B cell (primary cell): Measurements from ENCODE around the gene USP37. TPM values are rescaled to one million over a fixed set of nuclear protein-coding genes. Genes with fewer than 3 reads are reported as not detected.

Experiments used
- ATAC-seq: fragments of 200-7000 bp; cut with Tn5 transposase; one replicate; pipeline ENCODE4 v1.10.0; 2021; ENCODE audit warnings: low read depth, mild to moderate bottlenecking, moderate number of reproducible peaks, moderate library complexity
- CTCF ChIA-PET: fragments of 350-600 bp; sonication (Branson Sonifier 250); formaldehyde crosslinking; loops from one replicate; lab custom pipeline; 2021; ENCODE audit warnings: antibody characterized with exemption, inconsistent platforms; lab: Charles Lee
- POLR2A ChIA-PET: fragments of 350-600 bp; sonication (Branson Sonifier 250); formaldehyde crosslinking; loops from one replicate; lab custom pipeline; 2021; ENCODE audit warnings: antibody characterized with exemption; lab: Charles Lee
- DNase-seq: peaks from one replicate; pipeline ENCODE4 v3.0.0; 2013
- H2AFZ ChIP-seq: 2 replicates; pipeline ENCODE4 v1.6.1; 2012; ENCODE audit warnings: mild to moderate bottlenecking, low read depth, low read length; ENCODE audit not compliant: insufficient read depth, poor library complexity, severe bottlenecking
- H3K27ac ChIP-seq, 2 donors: 1 replicate in 1 of 2; 2 replicates in 1 of 2; pipeline ENCODE4 v1.5.1; 2012 to 2013; ENCODE audit warnings: low read length in 2 of 2, mild to moderate bottlenecking in 2 of 2, moderate library complexity in 1 of 2
- H3K27me3 ChIP-seq, 4 experiments: fragments of 200-600 bp in 1 of 4; sonication (generic) in 1 of 4; replicated peaks in 1 of 4; 1 replicate in 2 of 4; 2 replicates in 2 of 4; pipeline versions ENCODE4 v1.6.1 to v1.7.0; 2013 to 2016; ENCODE audit warnings: low read length in 3 of 4, mild to moderate bottlenecking in 2 of 4, mixed read lengths in 1 of 4, moderate library complexity in 1 of 4; ENCODE audit not compliant: insufficient read depth in 4 of 4, control insufficient read depth in 3 of 4; ENCODE audit errors: control extremely low read depth in 1 of 4
- H3K36me3 ChIP-seq, 2 experiments: replicated peaks in 1 of 2; 1 replicate in 1 of 2; 2 replicates in 1 of 2; pipeline versions ENCODE4 v1.6.1 to v1.7.1; 2013; ENCODE audit warnings: low read length in 1 of 2; ENCODE audit not compliant: insufficient read depth in 2 of 2, control insufficient read depth in 1 of 2; ENCODE audit errors: control extremely low read depth in 1 of 2, extremely low read depth in 1 of 2
- H3K4me1 ChIP-seq, 2 donors: fragments of 200-600 bp in 1 of 2; sonication (generic) in 1 of 2; 1 replicate in 1 of 2; 2 replicates in 1 of 2; pipeline versions ENCODE4 v1.5.1 to v1.6.1; 2013 to 2017; ENCODE audit warnings: low read length in 2 of 2; ENCODE audit not compliant: control insufficient read depth in 2 of 2, insufficient read depth in 2 of 2
- H3K4me2 ChIP-seq: replicated peaks from 2 replicates; pipeline ENCODE3; 2012; ENCODE audit warnings: mild to moderate bottlenecking, low read depth, low read length; ENCODE audit not compliant: poor library complexity, severe bottlenecking
- H3K4me3 ChIP-seq, 5 experiments: fragments of 200-600 bp in 1 of 5; sonication (generic) in 1 of 5; 1 replicate in 3 of 5; 2 replicates in 2 of 5; pipeline versions ENCODE4 v1.5.1 to v1.7.0; 2011 to 2016; ENCODE audit warnings: low read length in 4 of 5, mild to moderate bottlenecking in 4 of 5, low read depth in 2 of 5, control low read depth in 1 of 5, moderate library complexity in 1 of 5; ENCODE audit not compliant: insufficient read depth in 1 of 5; ENCODE audit errors: control extremely low read depth in 1 of 5, extremely low read depth in 1 of 5
- H3K79me2 ChIP-seq: fragments of 200-600 bp; sonication (generic); one replicate; pipeline ENCODE4 v1.6.0; 2016; ENCODE audit warnings: low read length; ENCODE audit not compliant: control insufficient read depth, insufficient read depth
- H3K9ac ChIP-seq: fragments of 200-600 bp; sonication (generic); 2 replicates; pipeline ENCODE4 v1.6.1; 2017; ENCODE audit warnings: mild to moderate bottlenecking, low read length, moderate library complexity
- H3K9me3 ChIP-seq, 3 donors: one replicate each; pipeline versions ENCODE4 v1.6.1 to v1.7.1; 2013; ENCODE audit warnings: low read length in 2 of 3; ENCODE audit not compliant: control insufficient read depth in 2 of 3, insufficient read depth in 1 of 3; ENCODE audit errors: control extremely low read depth in 1 of 3
- H4K20me1 ChIP-seq: 2 replicates; pipeline ENCODE4 v1.6.0; 2012; ENCODE audit warnings: mild to moderate bottlenecking, low read length; ENCODE audit not compliant: insufficient read depth, control insufficient read depth, poor library complexity, severe bottlenecking
- H3K27ac Mint-ChIP-seq: one replicate; pipeline ENCODE4 v1.8.0; 2021; ENCODE audit warnings: mixed read lengths
- H3K27me3 Mint-ChIP-seq: one replicate; pipeline ENCODE4 v1.8.0; 2021; ENCODE audit warnings: mixed read lengths
- H3K4me1 Mint-ChIP-seq: one replicate; pipeline ENCODE4 v1.8.0; 2021; ENCODE audit warnings: mixed read lengths
- H3K4me3 Mint-ChIP-seq: one replicate; pipeline ENCODE4 v1.8.0; 2021; ENCODE audit warnings: mixed read lengths
- H3K9me3 Mint-ChIP-seq: one replicate; pipeline ENCODE4 v1.8.0; 2022; ENCODE audit warnings: mixed read lengths; ENCODE audit not compliant: insufficient read depth
- CTCF ChIP-seq: fragments of 200-600 bp; IDR thresholded peaks from one replicate; pipeline ENCODE4 v1.8.0; 2022; ENCODE audit warnings: antibody characterized with exemption, mild to moderate bottlenecking
- EZH2 ChIP-seq: IDR thresholded peaks from 2 replicates; pipeline ENCODE4 v1.6.1; 2012; ENCODE audit warnings: borderline replicate concordance, low read depth, mild to moderate bottlenecking, moderate library complexity, low read length; ENCODE audit not compliant: insufficient read depth, poor library complexity, severe bottlenecking
- WGBS: methylation state at CpG from one replicate; pipeline ENCODE4 v1.1.5; 2013; ENCODE audit warnings: missing lambda C conversion rate; ENCODE audit not compliant: insufficient coverage; 5-methylcytosine and 5-hydroxymethylcytosine counted together
- intact Hi-C: fragments of 100-400 bp; cut with micrococcal nuclease; formaldehyde crosslinking; loops from one replicate; pipeline ENCODE4 v1.10.0; 2022
- polyA plus RNA-seq: library from polyadenylated mRNA; depleted of rRNA; stranded (reverse); fragments of >200 nt; gene quantifications from 2 replicates; pipeline ENCODE4 v1.2.3, GENCODE V29; 2012
- total RNA-seq, 2 donors: library from RNA; stranded (reverse); fragments of 120-200 nt in 1 of 2; gene quantifications; 1 replicate in 1 of 2; 2 replicates in 1 of 2; pipeline versions ENCODE4 v1.2.3 to v1.2.4, GENCODE V29; 2013 to 2022

The USP37 gene
- total and polyA plus RNA-seq, 2 donors (not counting 1 experiment from before 2014, with no cell fraction given) = 3.1 to 29.0 TPM

- Histone ChIP-seq H3K79me2 (peaks cover 20% of the 10 kb centered on the region), H3K36me3 (peaks cover 2 to 33% of the 10 kb centered on the region in 2 experiments), H3K4me1 (peaks cover 50 to 68% of the 10 kb centered on the region in 2 donors), H3K4me3 (peak overlapping the region in 1 of 5 experiments; percentile 55), H2AFZ (no peak overlapping the region), H3K9me3 (peaks cover 0 to 13% (median 0%) of the 10 kb centered on the region in 3 donors), H3K27me3 (no peaks in the 10 kb centered on the region), H3K27ac (peak overlapping the region in 1 of 2 donors; percentile 54), H3K9ac (no peak overlapping the region), H4K20me1 (peaks cover 39% of the 10 kb centered on the region), H3K4me2 (peak overlapping the region; percentile 90)
- H3K4me1 Mint-ChIP-seq = peaks cover 67% of the 10 kb centered on the region
- H3K9me3 Mint-ChIP-seq = no peaks in the 10 kb centered on the region
- WGBS = 89% methylated on average over 7 of the region's 9 CpGs
- no peaks in the 10 kb centered on the region for H3K27me3 Mint-ChIP-seq
- POLR2A ChIA-PET = no interaction called here
- H3K27ac Mint-ChIP-seq = peak overlapping the region; percentile 78
- CTCF ChIA-PET = interaction anchor here (0.8 to 1.4 kb wide), 3 partner anchors 145 to 987 kb away, joined by 3 read pairs; no protein-coding TSS in a partner anchor
- H3K4me3 Mint-ChIP-seq = peak overlapping the region; percentile 90
- intact Hi-C loops = no loop called here
- ATAC-seq (no peak), DNase-seq (no peak)
- no peak for TF ChIP-seq EZH2
- no peak for TF ChIP-seq CTCF
Observed at GRCh38 chr2:218401890-218402289, 166.3 kb downstream of the USP37 start.
